CD4-positive, alpha-beta T cell treated with Interleukin-6 at 100 ng/mL for 8 hours (primary cell): ENCODE results near the gene PFN1.
"Not testable (repeated sequence)": the region's sequence is repeated elsewhere in the genome, so short reads cannot be mapped to it uniquely, and the experiment has no call there.

ENCODE experiments used
- DNase-seq: peaks from one replicate; pipeline ENCODE4 v3.0.0-alpha.2; 2020; ENCODE audit warnings: mixed read lengths, low spot score

Gene PFN1

GRCh38 chr17:4945176-4945943 is 3.0 kb downstream of the PFN1 start:
- DNase-seq: peak; percentile 72

- no peak for DNase-seq
Measured at GRCh38 chr17:4944554-4945175, 3.7 kb downstream of the PFN1 start.

GRCh38 chr17:4944163-4944553 is 4.2 kb downstream of the PFN1 start:
- peak; percentile 70 for DNase-seq

DNA sequence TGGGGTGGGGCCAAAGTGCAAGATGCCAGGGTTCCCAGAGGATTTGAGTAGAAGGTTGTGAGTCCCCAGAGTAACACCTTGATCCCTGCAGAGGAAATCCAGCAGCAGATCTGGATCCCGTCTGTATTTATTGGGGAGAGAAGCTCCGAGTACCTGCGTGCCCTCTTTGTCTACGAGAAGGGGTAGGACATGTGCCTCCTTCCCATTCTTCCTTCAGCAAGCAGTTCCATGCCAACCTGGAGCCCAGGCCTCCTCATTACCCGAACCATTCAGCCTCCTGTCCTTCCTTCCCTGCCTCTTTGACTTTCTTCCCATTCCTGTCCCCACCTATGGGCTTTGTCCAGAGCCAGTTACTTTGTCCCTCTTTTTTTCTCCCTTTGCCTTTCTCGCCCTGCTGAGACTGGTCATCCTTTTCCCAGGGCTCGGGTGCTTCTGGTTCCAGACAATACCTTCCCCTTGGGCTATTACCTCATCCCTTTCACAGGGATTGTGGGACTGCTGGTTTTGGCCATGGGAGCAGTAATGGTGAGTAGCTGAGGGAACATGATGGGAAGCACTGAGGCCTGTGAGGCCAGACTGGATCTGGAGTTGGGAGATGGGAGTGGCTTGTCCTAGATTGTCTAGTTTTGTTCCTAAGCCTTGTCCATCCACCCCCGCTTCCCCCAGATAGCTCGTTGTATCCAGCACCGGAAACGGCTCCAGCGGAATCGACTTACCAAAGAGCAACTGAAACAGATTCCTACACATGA is 5.4 kb downstream of the PFN1 start:
- no peak for DNase-seq

- no peak for DNase-seq
Measured at GRCh38 chr17:4941319-4941610, 7.1 kb downstream of the PFN1 start.

GRCh38 chr17:4940555-4941318 is 7.6 kb downstream of the PFN1 start:
- DNase-seq: peak; percentile 39

DNA sequence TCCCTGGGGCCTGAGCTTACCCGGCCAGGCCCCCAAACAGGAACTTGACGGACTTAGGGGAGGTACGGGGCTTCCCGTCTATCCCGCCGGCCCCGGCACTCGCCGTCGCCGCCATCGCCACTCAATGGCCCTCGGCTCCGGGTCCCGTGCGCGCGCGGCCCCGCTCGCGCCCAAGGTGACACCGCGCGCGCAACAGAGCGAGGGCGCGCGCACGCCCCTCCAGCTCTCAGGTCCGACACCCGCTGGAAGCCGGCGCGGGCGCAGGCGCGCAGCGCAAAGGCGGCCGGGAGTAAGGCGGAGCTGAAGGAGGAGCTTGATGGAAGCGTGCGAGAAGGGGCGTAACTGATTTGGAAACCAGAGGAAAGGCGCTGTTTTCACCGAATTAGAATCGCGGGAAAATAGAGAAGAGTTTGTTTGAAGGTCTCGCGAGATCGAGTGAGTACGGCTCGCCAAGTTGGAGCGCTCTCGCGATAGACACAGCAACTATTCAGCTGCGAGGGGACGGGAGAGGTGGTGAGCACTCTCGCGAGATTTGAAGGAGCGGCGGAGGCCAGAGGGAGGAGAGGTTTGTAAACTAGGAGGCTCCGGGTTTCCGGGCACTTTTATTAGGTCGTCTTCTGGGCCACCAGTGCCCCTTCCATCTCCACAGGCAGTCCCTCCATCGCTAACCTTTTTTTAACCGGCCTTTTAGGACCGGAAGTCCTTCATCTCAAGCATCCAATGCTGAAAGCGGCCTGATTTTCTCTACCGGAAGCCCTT is 8.4 kb downstream of the PFN1 start, which contains the start of the genes RNF167 and SLC25A11:
RNF167 (plus strand) TSS at position 473 of the 759 bp plus-strand sequence. CDS start 642 bp downstream, outside the sequence.
SLC25A11 (minus strand) TSS at position 251 of the 759 bp plus-strand sequence; CDS start at position 115, 136 bp downstream.
- peak; percentile 98 for DNase-seq

GRCh38 chr17:4939546-4939795 is 8.9 kb downstream of the PFN1 start:
- DNase-seq: no peak

DNA sequence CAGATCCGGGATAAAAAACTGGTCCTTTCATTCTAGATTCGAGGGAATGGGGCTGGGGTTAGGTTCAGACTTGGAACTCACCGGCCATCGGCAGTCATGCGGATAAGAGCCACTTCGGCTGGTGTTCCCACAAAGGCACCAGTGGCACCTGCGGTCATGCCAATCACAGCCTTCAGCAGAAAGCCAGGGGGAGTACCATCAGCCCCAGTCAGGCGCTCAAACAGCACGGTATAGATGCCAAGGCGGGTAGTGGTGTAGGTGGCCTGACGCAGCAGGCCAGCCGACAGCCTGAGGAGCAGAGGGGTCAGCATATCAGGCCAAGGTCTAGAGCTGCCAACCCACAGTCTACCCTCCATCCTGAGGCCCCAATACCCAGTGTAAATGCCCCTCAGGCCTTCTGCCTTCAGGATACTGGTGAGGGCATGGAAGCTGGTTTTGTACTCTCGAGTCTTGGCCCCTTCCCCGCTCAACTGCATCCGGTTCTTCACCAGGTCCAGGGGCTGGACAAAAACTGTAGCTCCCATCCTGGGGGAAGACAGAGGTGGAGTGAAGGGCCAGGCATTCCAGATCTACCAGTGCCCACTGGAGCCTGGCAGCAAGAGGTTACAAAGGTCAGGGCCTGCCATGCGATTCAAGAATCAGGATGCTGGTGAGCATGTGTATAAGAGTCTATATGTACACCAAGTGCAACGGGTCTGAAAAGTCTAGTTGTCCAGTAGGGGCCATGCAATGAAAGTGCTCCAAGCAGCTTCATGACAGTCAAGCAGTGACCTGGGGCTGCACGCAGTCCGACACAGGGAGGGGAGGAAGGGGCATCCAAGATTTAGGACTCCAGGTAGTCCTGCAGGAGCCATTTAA is 9.4 kb downstream of the PFN1 start:
- DNase-seq: no peak

DNA sequence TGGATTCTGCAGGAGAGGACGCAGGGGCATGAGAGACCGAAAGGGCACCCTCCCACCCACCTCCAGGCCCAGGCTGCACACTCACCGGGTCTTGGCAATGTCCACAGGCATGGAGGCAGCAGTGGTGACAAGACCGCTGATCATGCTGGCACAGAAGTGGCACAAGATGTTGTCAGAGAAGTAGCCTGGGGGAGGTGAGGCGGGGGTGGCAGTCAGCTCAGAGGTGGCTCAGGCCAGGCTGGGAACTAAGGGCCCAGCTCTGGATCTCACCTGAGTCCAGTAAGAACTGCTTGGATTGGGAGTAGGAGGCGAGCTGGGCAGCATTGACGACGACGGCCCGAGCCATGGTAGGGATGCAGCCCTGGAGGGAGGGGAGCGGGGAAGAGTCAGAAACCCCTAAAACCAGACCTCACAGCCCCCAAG is 10.2 kb downstream of the PFN1 start:
- no peak for DNase-seq

- no peak for DNase-seq
Measured at GRCh38 chr17:4937553-4937952, 10.8 kb downstream of the PFN1 start.

- no peak for DNase-seq
Measured at GRCh38 chr17:4936436-4936835, 11.9 kb downstream of the PFN1 start.

- no peak for DNase-seq
Measured at GRCh38 chr17:4935650-4936049, 12.7 kb downstream of the PFN1 start.

GRCh38 chr17:4934173-4934979 is 14.0 kb downstream of the PFN1 start:
- DNase-seq: no peak

- no peak for DNase-seq
Measured at GRCh38 chr17:4933646-4934045, 14.7 kb downstream of the PFN1 start.

GRCh38 chr17:4932756-4933155 is 15.6 kb downstream of the PFN1 start:
- DNase-seq: no peak

- no peak for DNase-seq
Measured at GRCh38 chr17:4931963-4932362, 16.4 kb downstream of the PFN1 start, which contains the start of gene GP1BA. Gene GP1BA, plus strand, starts transcription at chr17:4932277. Its CDS starts 328 bp downstream, at chr17:4932605.

DNA sequence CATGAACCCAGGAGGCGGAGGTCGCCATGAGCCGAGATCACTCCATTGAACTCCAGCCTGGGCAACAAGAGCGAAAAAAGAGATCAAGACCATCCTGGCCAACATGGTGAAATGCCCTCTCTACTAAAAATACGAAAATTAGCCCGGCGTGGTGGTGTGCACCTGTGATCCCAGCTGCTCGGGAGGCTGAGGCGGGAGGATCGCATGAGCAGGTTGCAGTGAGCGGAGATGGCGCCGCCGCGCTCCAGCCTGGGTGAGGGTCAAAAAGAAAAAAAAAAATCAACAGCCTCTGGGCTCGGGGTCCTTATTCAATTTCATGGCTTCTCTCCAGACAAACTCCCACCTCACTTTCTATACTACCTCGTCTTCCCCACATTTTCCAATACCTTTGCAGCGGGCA is 19.4 kb downstream of the PFN1 start:
- no peak for DNase-seq

- DNase-seq: not testable (repeated sequence)
Measured at GRCh38 chr17:4926577-4927335, 21.6 kb downstream of the PFN1 start.
